Measurements from ENCODE around the gene CPT1A.

- no peak for TF ChIP-seq CTCF (IDR thresholded peaks at IDR 0.05)
- TF ChIP-seq POLR2AphosphoS5 (IDR thresholded peaks at IDR 0.05): no peak
- TF ChIP-seq POLR2A (IDR thresholded peaks at IDR 0.05): no peak
Measured at GRCh38 chr11:68844801-68845200, 3.1 kb upstream of the CPT1A start.
